ENCODE measurements around the gene DUSP22. TPM values are rescaled to one million over a fixed set of nuclear protein-coding genes. Genes with fewer than 3 reads are reported as not detected.
"Not testable (repeated sequence)": the region's sequence is repeated elsewhere in the genome, so short reads cannot be mapped to it uniquely, and the experiment has no call there.

DUSP22 gene
- polyA plus RNA-seq, 1 donor, result 32.6 TPM

DNA sequence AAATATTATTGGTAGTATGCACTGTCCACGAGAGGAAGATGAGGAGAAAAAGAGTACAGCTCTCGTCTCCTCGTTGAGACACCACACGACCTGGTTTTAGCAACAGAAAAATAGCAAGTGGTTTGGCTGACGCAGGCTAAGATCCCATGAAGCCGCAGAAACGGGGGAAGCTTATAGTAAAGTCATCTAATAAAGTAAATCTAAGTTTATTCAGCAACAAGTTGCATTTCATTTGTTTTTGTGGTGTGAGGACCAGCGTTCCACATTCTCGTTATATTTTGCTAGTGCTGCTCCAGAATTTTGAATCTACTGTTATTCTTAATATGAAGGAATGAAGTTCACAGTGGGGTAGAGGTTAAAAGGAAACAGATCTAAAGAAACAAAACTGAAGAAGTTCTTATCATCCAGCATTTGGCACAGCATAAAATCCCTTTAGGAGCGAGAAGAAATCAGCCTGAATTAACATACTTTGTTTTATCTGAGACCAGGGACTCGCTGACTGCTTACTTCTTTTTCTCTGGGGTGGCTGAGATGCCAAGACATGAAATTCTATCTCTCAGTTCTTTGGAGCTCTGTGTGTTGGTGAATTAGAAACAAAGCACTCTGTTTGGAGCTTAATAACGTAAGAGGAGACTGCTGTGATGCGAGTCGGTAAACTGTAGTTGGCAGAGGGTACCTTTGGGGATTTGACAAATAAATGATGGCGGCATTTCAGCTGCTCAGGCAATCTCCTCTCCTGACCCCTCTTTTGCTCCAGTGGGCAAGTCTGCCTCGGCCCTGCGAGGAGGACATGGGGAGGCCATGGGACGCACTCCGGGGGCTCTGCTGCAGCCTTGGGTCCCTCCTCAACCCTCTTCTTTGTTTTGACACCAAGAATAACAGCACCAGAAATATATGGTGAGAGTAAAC, 74.4 kb downstream of the DUSP22 start:
- no peak for DNase-seq

DNA sequence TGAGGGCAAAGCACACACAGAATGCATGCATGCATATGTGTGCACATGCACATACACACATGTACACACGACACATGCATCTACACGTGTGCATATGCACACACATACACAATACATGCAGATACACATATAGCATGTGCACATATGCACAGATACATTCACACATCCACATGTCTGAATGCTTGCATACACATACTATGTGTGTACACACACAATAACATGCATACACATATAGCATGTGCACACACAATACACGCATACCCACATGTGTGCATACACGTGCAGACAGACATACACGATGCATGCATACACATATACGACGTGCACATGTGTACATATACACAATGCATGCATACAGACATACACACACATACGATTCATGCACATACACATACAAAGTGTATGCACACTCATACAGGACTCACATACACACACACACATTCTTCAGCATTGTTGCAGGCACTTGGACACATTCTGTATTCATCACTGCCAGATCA, 75.1 kb downstream of the DUSP22 start:
- DNase-seq, result no peak

- DNase-seq, result no peak
Observed at GRCh38 chr6:367891-368630, 75.8 kb downstream of the DUSP22 start.

- DNase-seq, result no peak
Observed at GRCh38 chr6:369559-370431, 77.5 kb downstream of the DUSP22 start.

- no peak for DNase-seq
Observed at GRCh38 chr6:370555-370954, 78.3 kb downstream of the DUSP22 start.

GRCh38 chr6:371851-372250, 79.6 kb downstream of the DUSP22 start:
- DNase-seq, result not testable (repeated sequence)

DNA sequence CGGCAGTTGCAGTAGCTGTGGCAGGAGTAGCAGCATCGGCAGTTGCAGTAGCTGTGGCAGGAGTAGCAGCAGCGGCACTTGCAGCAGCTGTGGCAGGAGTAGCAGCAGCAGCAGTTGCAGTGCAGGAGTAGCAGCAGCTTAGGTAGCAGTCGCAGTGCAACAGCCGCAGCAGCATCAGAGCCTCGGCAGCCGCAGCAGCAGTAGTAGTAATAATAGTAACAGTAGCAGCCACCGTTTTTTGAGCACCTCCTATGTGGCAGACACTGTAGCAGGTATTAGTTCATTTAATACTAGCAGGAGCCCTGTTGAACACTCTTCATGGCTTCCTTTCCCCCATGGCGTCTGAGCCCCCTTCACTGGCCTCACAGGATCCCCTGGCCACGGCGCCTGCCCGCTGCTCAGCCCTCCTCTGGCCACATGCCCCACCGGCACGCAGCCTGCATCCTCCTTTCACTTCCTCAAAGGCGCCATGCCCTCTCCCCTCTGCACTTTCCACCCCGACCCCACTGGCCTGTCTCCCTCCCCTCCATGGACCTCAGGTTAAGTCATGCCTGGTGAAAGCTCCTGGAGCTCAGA, 80.1 kb downstream of the DUSP22 start:
- no peak for DNase-seq

GRCh38 chr6:373031-373430, 80.7 kb downstream of the DUSP22 start:
- DNase-seq, result no peak

GRCh38 chr6:373773-374724, 81.8 kb downstream of the DUSP22 start:
- no peak for DNase-seq

DNA sequence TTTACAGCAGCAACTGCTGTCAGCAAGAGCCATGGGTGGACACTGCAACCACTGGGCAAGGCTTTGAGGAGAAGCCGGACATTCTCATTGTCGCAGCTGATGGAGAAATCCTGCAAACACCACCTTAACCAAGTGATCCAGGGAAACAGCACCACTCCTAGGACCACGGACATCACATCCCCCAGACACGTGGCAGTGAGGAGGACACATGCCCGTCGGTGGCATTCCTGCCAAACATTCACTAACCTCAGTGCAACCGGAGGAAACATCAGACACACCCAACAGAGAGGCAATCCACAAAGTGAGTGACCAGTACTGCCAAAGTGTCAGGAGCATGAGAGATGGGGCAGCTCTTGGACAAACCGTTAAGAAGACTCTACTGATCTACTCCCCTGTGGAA, 82.7 kb downstream of the DUSP22 start:
- DNase-seq, result no peak

GRCh38 chr6:376827-377640, 84.7 kb downstream of the DUSP22 start:
- no peak for DNase-seq

GRCh38 chr6:377641-378020, 85.3 kb downstream of the DUSP22 start:
- not testable (repeated sequence) for DNase-seq

GRCh38 chr6:378090-378957, 86.0 kb downstream of the DUSP22 start:
- DNase-seq, result no peak

DNA sequence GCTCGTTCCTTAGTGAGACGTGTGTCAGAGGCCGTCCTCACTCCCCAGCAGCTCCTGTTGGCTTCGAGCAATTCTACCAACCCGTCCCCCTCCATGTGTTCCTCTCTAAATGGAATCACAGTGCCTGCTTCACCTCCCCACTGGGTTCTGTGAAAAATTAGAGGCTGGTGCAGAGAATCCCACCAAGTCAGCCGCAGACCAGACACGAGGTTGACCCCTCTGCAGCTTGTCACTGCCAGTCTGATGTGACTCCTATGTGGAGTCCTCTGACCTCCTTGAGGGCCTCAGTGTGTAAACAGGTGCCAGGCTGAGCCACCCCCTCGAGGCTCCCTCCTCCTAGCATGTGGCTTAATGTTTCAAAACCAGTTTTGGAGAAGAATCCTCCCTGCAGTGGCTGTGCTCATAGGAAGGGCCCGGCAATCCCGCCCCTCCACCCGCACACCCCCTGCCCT, 86.7 kb downstream of the DUSP22 start:
- DNase-seq, result no peak

- no peak for DNase-seq
Observed at GRCh38 chr6:379410-380181, 87.3 kb downstream of the DUSP22 start.

- no peak for DNase-seq
Observed at GRCh38 chr6:380234-381218, 88.2 kb downstream of the DUSP22 start.
